HG03442 (cell line): ENCODE measurements around the gene VSIG10L.

Source experiments
- ATAC-seq: cut with Tn5 transposase; IDR thresholded peaks from one replicate; pipeline ENCODE4 v1.9.1; 2021; ENCODE audit warnings: mild to moderate bottlenecking, moderate library complexity; ENCODE audit not compliant: unreplicated experiment

The VSIG10L gene

GRCh38 chr19:51341976-51342580 is at the start of gene VSIG10L:
TSS of gene VSIG10L (minus strand) at chr19:51342139. CDS start at chr19:51342124, 15 bp downstream.
- no peak for ATAC-seq

- ATAC-seq: no peak
Observed at GRCh38 chr19:51391073-51391611, 49.2 kb upstream of the VSIG10L start.

- ATAC-seq: no peak
Observed at GRCh38 chr19:51389143-51389542, 47.2 kb upstream of the VSIG10L start.

GRCh38 chr19:51387924-51388389 is 46.0 kb upstream of the VSIG10L start, which contains the start of gene LIM2:
TSS of gene LIM2 (minus strand) at chr19:51387974. CDS start at chr19:51387443, 531 bp downstream.
- ATAC-seq: no peak

GRCh38 chr19:51386882-51387520 is 45.1 kb upstream of the VSIG10L start:
- ATAC-seq: no peak

GRCh38 chr19:51382004-51382403 is 40.1 kb upstream of the VSIG10L start:
- no peak for ATAC-seq

- ATAC-seq: no peak
Observed at GRCh38 chr19:51380379-51380778, 38.4 kb upstream of the VSIG10L start.

GRCh38 chr19:51377422-51377821 is 35.5 kb upstream of the VSIG10L start:
- ATAC-seq: no peak

GRCh38 chr19:51375504-51376221 is 33.7 kb upstream of the VSIG10L start:
- ATAC-seq: no peak

- ATAC-seq: peak; percentile 25
Observed at GRCh38 chr19:51372649-51373504, 30.9 kb upstream of the VSIG10L start, which contains the start of gene NKG7. TSS of gene NKG7 (minus strand) at chr19:51372654. CDS start at chr19:51372535, 119 bp downstream.

- ATAC-seq: no peak
Observed at GRCh38 chr19:51372021-51372648, 30.2 kb upstream of the VSIG10L start.

- no peak for ATAC-seq
Observed at GRCh38 chr19:51371186-51371690, 29.3 kb upstream of the VSIG10L start.

GRCh38 chr19:51370230-51370629 is 28.3 kb upstream of the VSIG10L start:
- no peak for ATAC-seq

- no peak for ATAC-seq
Observed at GRCh38 chr19:51368366-51369282, 26.7 kb upstream of the VSIG10L start, which contains the start of gene CLDND2. TSS of gene CLDND2 (minus strand) at chr19:51369003. CDS start at chr19:51368577, 426 bp downstream.

GRCh38 chr19:51367565-51368365 is 25.8 kb upstream of the VSIG10L start:
- ATAC-seq: peak; percentile 72

- ATAC-seq: no peak
Observed at GRCh38 chr19:51367255-51367564, 25.3 kb upstream of the VSIG10L start.

GRCh38 chr19:51366389-51367254 is 24.7 kb upstream of the VSIG10L start:
- peak; percentile 50 for ATAC-seq
